HEK293 (cell line): ENCODE data around the gene SHROOM3.

Experiments
- CTCF ChIA-PET: fragments of 350-600 bp; formaldehyde crosslinking; extraction: SDS; loops from one replicate; lab custom pipeline; 2021; ENCODE audit warnings: antibody characterized with exemption; lab: Yijun Ruan, JAX
- POLR2A ChIA-PET: fragments of 300-600 bp; formaldehyde crosslinking; extraction: SDS; loops from one replicate; lab custom pipeline; 2020; ENCODE audit warnings: antibody characterized with exemption, inconsistent platforms; lab: Yijun Ruan, JAX
- H3K27ac ChIP-seq: fragments of 200-500 bp; sonication (Bioruptor generic); 2 replicates; pipeline ENCODE4 v1.5.1; 2014; ENCODE audit warnings: low read depth, low read length, control low read depth, inconsistent platforms; ENCODE audit errors: extremely low read depth
- H3K36me3 ChIP-seq, 2 experiments: fragments of 200-500 bp in 1 of 2; sonication (Bioruptor generic) in 1 of 2; 1 replicate in 1 of 2; 2 replicates in 1 of 2; pipeline ENCODE4 v1.5.1; 2014 to 2017; ENCODE audit warnings: inconsistent platforms in 2 of 2, low read length in 2 of 2; ENCODE audit not compliant: control insufficient read depth in 2 of 2, insufficient read depth in 1 of 2
- H3K4me1 ChIP-seq: fragments of 200-500 bp; sonication (Bioruptor generic); 2 replicates; pipeline ENCODE4 v1.5.1; 2014; ENCODE audit warnings: mild to moderate bottlenecking, low read length, inconsistent platforms; ENCODE audit not compliant: control insufficient read depth, insufficient read depth
- H3K4me3 ChIP-seq: 2 replicates; pipeline ENCODE4 v1.5.1; 2011; ENCODE audit warnings: low read depth, mild to moderate bottlenecking, control low read depth, low read length, moderate library complexity
- H3K9me3 ChIP-seq: fragments of 200-500 bp; sonication (Bioruptor generic); 2 replicates; pipeline ENCODE4 v1.5.1; 2014; ENCODE audit warnings: low read depth, low read length, inconsistent platforms; ENCODE audit not compliant: control insufficient read depth, insufficient read depth
- HIC1 ChIP-seq: fragments of 450-650 bp; formaldehyde crosslinking; IDR thresholded peaks from 2 replicates; pipeline ENCODE4 v1.5.1; 2016; ENCODE audit warnings: missing biosample characterization, missing genetic modification characterization
- HOXD13 ChIP-seq: sonication (generic); formaldehyde crosslinking; IDR thresholded peaks from 2 replicates; pipeline ENCODE4 v1.8.0; 2022; ENCODE audit warnings: missing genetic modification reagents, borderline replicate concordance
- SP7 ChIP-seq: fragments of 450-650 bp; formaldehyde crosslinking; IDR thresholded peaks from 2 replicates; pipeline ENCODE4 v1.5.1; 2016; ENCODE audit warnings: missing biosample characterization, missing genetic modification characterization
- YY1 ChIP-seq: fragments of 450-650 bp; formaldehyde crosslinking; IDR thresholded peaks from 2 replicates; pipeline ENCODE4 v1.5.1; 2018; ENCODE audit warnings: missing biosample characterization, missing genetic modification characterization
- ZBTB7A ChIP-seq: fragments of 450-650 bp; formaldehyde crosslinking; IDR thresholded peaks from 2 replicates; pipeline ENCODE4 v1.5.1; 2016; ENCODE audit warnings: low read depth, missing biosample characterization, missing genetic modification characterization
- ZNF146 ChIP-seq: fragments of 450-650 bp; formaldehyde crosslinking; IDR thresholded peaks from 2 replicates; pipeline ENCODE4 v1.5.1; 2016; ENCODE audit warnings: missing biosample characterization, missing genetic modification characterization
- ZNF148 ChIP-seq: fragments of 450-650 bp; formaldehyde crosslinking; IDR thresholded peaks from 2 replicates; pipeline ENCODE4 v1.5.0; 2017; ENCODE audit warnings: missing biosample characterization, missing genetic modification characterization, borderline replicate concordance
- ZNF19 ChIP-seq: fragments of 450-650 bp; formaldehyde crosslinking; IDR thresholded peaks from 2 replicates; pipeline ENCODE4; 2016; ENCODE audit warnings: missing biosample characterization, missing genetic modification characterization, low read depth
- ZNF26 ChIP-seq: fragments of 450-650 bp; formaldehyde crosslinking; IDR thresholded peaks from 2 replicates; pipeline ENCODE4 v1.5.1; 2016; ENCODE audit warnings: missing biosample characterization, missing genetic modification characterization
- ZNF280D ChIP-seq: fragments of 450-650 bp; formaldehyde crosslinking; IDR thresholded peaks from 2 replicates; pipeline ENCODE4 v1.5.1; 2016; ENCODE audit warnings: missing biosample characterization, missing genetic modification characterization
- ZNF311 ChIP-seq: fragments of 450-650 bp; formaldehyde crosslinking; IDR thresholded peaks from 2 replicates; pipeline ENCODE4 v1.5.1; 2017; ENCODE audit warnings: missing biosample characterization, missing genetic modification characterization, borderline replicate concordance
- ZNF391 ChIP-seq: fragments of 450-650 bp; formaldehyde crosslinking; IDR thresholded peaks from 2 replicates; pipeline ENCODE4 v1.5.1; 2016; ENCODE audit warnings: low read depth, missing biosample characterization, missing genetic modification characterization, borderline replicate concordance
- ZNF423 ChIP-seq: fragments of 450-650 bp; formaldehyde crosslinking; IDR thresholded peaks from 2 replicates; pipeline ENCODE4 v1.5.1; 2016; ENCODE audit warnings: missing biosample characterization, missing genetic modification characterization
- ZNF449 ChIP-seq: fragments of 450-650 bp; formaldehyde crosslinking; IDR thresholded peaks from 2 replicates; pipeline ENCODE4 v1.5.1; 2017; ENCODE audit warnings: missing biosample characterization, mild to moderate bottlenecking, missing genetic modification characterization, moderate library complexity
- ZNF488 ChIP-seq: fragments of 450-650 bp; formaldehyde crosslinking; IDR thresholded peaks from 2 replicates; pipeline ENCODE4 v1.5.1; 2016; ENCODE audit warnings: missing biosample characterization, missing genetic modification characterization
- ZNF560 ChIP-seq: fragments of 450-650 bp; formaldehyde crosslinking; IDR thresholded peaks from 2 replicates; pipeline ENCODE4 v1.5.1; 2017; ENCODE audit warnings: missing biosample characterization, missing genetic modification characterization, borderline replicate concordance
- ZNF585B ChIP-seq: fragments of 450-650 bp; formaldehyde crosslinking; IDR thresholded peaks from 2 replicates; pipeline ENCODE4 v1.5.1; 2016; ENCODE audit warnings: missing biosample characterization, missing genetic modification characterization
- ZNF596 ChIP-seq: fragments of 450-650 bp; IDR thresholded peaks from 2 replicates; pipeline ENCODE4 v1.5.0; 2018; ENCODE audit warnings: missing biosample characterization, mild to moderate bottlenecking, missing genetic modification characterization, moderate library complexity
- ZNF623 ChIP-seq: fragments of 450-650 bp; formaldehyde crosslinking; IDR thresholded peaks from 2 replicates; pipeline ENCODE4 v1.5.1; 2016; ENCODE audit warnings: missing biosample characterization, missing genetic modification characterization
- ZNF639 ChIP-seq: fragments of 450-650 bp; formaldehyde crosslinking; IDR thresholded peaks from 2 replicates; pipeline ENCODE4 v1.5.1; 2016; ENCODE audit warnings: missing biosample characterization, missing genetic modification characterization
- ZNF701 ChIP-seq: fragments of 450-650 bp; formaldehyde crosslinking; IDR thresholded peaks from 2 replicates; pipeline ENCODE4 v1.5.1; 2016; ENCODE audit warnings: missing biosample characterization, missing genetic modification characterization

SHROOM3 gene

GRCh38 chr4:76634220-76634619, 199.2 kb downstream of the SHROOM3 start:
- TF ChIP-seq ZNF623 (tag by site-specific recombination): no peak
- TF ChIP-seq ZNF148 (tag by site-specific recombination): no peak
- no peak for TF ChIP-seq ZNF26 (tag by site-specific recombination)
- no peak for TF ChIP-seq YY1
- no peak for TF ChIP-seq ZNF146 (tag by site-specific recombination)
- Histone ChIP-seq H3K9me3 (no peaks in the 10 kb centered on the region), H3K27ac (no peak overlapping the region), H3K4me1 (no peaks in the 10 kb centered on the region), H3K36me3 (no peaks in the 10 kb centered on the region), H3K4me3 (no peak overlapping the region)
- ChIA-PET CTCF (interaction anchor here (0.5 kb wide), 1 partner anchor 85 kb away, joined by 5 read pairs; no protein-coding TSS in a partner anchor), POLR2A (no interaction called here)

- ChIA-PET POLR2A (no interaction called here), CTCF (interaction anchor here (0.6 to 0.7 kb wide), 2 partner anchors 11 to 722 kb away, joined by 3 to 5 read pairs; no protein-coding TSS in a partner anchor)
- H3K36me3 ChIP-seq: no peaks in the 10 kb centered on the region
- H3K4me3 ChIP-seq: no peak overlapping the region
- no peak overlapping the region for H3K27ac ChIP-seq
- no peaks in the 10 kb centered on the region; the same call in 1 of the 2 replicates for H3K4me1 ChIP-seq
- H3K9me3 ChIP-seq: no peaks in the 10 kb centered on the region
- TF ChIP-seq ZNF311: no peak
- no peak for TF ChIP-seq ZNF280D (tag by site-specific recombination)
- no peak for TF ChIP-seq ZNF596 (tag by site-specific recombination)
- TF ChIP-seq ZNF639 (tag by site-specific recombination): no peak
- no peak for TF ChIP-seq ZNF701 (tag by site-specific recombination)
- TF ChIP-seq HOXD13 (CRISPR knock-in tag): no peak
- TF ChIP-seq SP7 (tag by site-specific recombination): no peak
- no peak for TF ChIP-seq ZNF19
- TF ChIP-seq ZBTB7A (tag by site-specific recombination): no peak
- no peak for TF ChIP-seq ZNF560 (tag by site-specific recombination)
- no peak for TF ChIP-seq ZNF488
- TF ChIP-seq HIC1: no peak
- TF ChIP-seq ZNF585B: no peak
- no peak for TF ChIP-seq ZNF423 (tag by site-specific recombination)
- TF ChIP-seq ZNF391 (tag by site-specific recombination): no peak
- no peak for TF ChIP-seq ZNF449
Measured at GRCh38 chr4:76637712-76638361, 202.8 kb downstream of the SHROOM3 start.
